HG03159 (cell line): ENCODE results near the gene ACAP3.

Experiments used
- ATAC-seq: cut with Tn5 transposase; IDR thresholded peaks from one replicate; pipeline ENCODE4 v1.9.1; 2021; ENCODE audit warnings: mild to moderate bottlenecking, moderate library complexity; ENCODE audit not compliant: unreplicated experiment

Gene ACAP3

DNA sequence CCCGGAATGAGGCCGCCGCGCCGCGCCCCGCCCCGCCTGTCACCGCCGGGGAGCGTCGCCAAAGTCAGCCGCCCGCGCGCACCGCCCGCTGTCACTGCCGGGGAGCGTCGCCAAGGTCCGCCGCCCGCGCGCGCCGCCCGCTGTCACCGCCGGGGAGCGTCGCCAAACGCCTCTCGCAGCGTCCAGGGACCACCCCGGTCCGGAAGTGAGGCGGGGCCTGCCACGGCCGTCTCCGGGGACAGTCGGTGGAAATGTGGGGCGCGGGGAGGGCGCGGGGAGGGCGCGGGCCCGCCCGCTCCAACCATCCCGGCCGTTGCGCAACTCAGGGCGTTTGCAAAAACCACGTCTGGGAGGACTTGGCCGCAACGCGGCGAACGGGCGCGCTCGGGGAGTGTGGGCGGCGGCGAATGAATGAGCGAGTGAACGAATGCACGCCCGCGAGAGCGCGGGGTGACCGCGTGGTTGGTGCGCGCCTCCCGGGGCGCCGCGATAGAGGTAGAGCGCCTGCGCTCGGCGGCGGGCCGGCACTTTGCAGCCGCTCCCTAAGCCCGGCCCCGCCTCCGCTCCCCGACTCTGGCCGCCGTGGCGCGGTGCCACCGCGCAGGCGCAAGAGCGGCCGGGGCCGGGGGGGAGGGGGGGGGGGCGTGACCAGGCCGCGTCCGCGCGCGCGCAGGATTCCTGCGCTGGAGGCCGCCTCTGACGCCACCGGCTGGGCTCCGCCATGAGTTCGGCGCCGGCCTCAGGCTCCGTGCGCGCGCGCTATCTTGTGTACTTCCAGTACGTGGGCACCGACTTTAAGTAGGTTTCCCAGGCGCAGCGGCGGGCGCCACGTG, at the start of gene ACAP3, which contains the start of gene PUSL1:
Gene ACAP3, minus strand, starts transcription at position 8 of the 833 bp plus-strand sequence. CDS start 115 bp downstream, outside the sequence.
Gene PUSL1, plus strand, starts transcription at position 675 of the 833 bp plus-strand sequence. Its CDS starts 47 bp downstream, at position 722.
- ATAC-seq, result peak; percentile 59

DNA sequence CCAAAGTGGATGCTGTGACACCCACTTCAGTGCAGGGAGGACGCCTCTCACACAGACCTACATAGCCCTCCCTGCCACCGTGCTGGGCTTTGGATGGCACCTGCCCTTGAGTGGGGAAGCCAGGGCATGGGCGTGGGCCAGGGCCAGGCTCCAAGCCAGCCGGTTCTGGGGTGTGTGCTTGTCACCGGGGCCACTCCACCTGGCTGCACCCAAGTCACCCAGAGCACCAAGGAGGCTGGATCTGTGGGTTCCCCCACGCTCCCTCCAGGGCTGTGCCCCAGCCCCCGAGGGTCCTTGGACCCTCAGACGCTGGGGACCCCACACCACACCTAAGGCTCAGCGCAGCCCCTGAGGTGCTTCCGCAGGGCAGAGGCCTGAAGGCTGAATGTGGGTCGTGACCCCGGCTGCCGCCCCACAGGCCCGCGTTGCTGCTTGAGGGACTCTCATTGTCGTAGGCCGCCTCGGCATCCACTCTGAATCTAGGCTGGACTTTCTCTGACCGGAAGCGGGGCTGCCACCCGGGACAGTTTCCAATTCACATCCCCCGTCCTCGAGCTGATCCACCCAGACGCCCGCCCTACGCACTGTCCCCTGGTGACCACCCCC, 49.2 kb upstream of the ACAP3 start:
- no peak for ATAC-seq

- no peak for ATAC-seq
These were observed 48.6 kb upstream of the ACAP3 start for GRCh38 chr1:1356166-1356795.

DNA sequence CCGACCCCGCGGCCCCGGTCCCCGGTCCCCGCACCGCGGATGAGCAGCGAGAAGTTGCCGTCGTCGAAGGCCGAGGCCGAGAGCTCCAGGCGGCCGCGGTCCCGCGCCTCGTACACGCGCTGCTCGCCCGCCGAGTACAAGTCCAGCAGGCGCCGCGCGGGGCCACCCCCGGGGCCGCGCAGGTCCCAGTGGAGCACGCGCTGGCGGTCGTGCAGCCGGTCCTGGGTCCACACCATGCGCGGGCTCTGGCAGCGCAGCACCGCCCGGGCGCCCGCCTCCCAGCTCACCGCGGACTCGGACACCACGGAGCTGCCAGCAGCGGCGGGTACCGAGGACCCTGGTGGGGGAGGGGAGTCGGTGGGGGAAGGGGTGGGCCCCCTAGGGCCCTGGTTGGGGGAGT, 47.7 kb upstream of the ACAP3 start:
- ATAC-seq, result no peak

- ATAC-seq, result no peak
These were observed 46.8 kb upstream of the ACAP3 start for GRCh38 chr1:1354271-1355247.

- no peak for ATAC-seq
These were observed 45.8 kb upstream of the ACAP3 start for GRCh38 chr1:1353389-1354151.

DNA sequence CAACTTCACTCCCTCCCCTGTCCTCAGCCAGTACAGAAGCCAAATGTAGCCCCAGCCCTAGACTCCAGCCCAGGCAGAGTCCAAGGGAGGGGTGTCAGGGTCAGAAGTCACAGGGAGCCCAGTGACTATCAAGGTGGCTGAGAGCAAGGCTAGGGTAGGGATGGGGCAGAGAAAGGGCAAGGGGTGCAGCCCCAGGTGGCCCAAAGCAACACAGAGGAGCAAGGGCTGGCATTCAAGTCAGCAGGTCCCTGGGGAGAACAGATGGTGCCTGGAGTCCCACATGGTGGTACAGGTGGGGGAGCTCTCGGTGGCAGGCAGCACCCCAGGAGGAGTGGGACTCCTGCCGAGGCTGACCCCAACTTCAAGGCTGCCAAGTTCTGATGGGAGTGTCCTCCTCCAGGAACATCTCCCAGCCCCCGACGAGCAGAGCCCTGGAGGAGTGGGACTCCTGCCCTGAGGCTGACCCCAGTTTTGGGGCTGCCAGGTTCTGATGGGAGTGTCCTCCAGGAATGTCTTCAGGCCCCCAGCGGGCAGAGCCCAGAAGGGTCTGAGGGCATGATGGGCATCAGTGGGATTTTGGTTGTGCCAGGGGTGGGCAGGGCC, 45.2 kb upstream of the ACAP3 start:
- ATAC-seq, result no peak

GRCh38 chr1:1351511-1352427, 44.0 kb upstream of the ACAP3 start:
- no peak for ATAC-seq

DNA sequence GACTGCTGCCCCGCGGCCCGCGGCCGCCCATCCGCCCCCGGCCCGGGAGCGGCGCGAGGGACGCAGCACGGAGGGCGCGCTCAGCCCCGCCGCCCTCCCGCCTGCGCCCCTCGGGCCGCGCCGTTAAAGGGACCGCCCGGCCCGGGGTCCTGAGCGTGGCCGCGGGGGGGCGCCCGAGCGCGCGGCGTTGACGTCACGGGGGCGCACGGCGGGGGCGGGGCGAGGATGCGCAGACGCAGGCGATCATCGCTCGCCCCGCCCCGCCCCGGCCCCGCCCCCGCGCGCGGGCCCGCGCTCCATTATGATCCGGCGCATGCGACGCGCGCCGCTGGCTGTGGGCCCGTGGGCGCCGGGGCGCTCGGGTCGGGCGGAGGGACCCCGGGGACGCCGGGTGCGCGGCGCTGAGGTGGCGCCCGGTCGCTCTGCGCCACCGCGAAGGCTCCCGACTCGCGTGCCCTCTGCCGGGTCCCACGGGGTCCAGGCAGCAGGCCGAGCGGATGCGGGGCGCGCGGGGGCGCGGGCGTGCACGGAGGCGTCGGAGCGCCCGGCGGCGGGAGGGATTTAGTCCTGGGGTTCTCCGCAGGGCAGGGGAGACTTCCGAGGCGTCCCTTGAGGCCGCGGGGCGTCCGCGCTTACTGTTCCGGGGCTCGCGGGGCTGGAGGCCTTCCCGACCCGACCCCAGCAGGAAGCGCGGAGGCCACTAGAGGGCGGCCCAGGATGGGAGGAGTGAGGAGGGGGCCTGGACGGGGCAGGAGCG, 41.7 kb upstream of the ACAP3 start, which contains the start of gene DVL1:
Gene DVL1, minus strand, starts transcription at position 163 of the 757 bp plus-strand sequence. CDS start 353 bp downstream, outside the sequence.
- ATAC-seq, result peak; percentile 52

GRCh38 chr1:1348420-1349255, 40.9 kb upstream of the ACAP3 start:
- peak; percentile 33 for ATAC-seq

DNA sequence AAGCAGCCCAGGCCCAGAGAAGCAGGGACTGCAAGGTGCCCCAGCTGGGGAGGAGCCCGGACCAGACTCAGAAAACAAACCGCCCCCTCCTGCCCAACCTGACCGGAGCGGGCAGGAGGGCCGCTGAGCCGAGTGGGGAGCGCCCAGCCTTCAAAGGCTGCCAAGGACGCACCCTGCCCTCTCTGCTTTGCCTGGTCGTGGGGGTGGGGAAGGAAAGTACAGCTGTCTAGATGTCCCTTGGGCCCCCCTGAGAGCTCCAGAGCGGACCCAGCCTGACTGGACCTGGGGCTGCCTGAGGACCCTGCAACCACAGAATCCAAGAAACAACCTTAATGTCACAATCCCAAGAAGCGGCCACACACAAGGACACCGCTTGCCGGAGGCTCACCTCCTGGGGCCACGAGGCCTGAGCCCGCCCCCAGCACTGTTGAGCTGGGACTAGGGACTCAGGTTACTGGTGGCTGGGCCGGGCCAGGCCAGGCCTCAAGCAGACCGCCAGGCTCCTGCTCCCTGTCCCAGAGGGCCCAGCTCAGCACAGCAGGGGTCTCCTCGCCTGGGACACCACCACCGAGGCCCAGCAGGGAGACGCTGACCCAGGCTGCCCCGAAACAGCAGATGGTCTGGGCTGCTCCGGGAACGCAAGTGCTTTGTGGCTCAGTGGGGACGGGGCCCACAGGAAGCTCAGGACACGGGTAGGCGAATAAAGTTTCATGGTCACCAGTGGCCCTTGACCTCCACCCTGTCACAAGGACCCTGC, 40.1 kb upstream of the ACAP3 start:
- ATAC-seq, result no peak

DNA sequence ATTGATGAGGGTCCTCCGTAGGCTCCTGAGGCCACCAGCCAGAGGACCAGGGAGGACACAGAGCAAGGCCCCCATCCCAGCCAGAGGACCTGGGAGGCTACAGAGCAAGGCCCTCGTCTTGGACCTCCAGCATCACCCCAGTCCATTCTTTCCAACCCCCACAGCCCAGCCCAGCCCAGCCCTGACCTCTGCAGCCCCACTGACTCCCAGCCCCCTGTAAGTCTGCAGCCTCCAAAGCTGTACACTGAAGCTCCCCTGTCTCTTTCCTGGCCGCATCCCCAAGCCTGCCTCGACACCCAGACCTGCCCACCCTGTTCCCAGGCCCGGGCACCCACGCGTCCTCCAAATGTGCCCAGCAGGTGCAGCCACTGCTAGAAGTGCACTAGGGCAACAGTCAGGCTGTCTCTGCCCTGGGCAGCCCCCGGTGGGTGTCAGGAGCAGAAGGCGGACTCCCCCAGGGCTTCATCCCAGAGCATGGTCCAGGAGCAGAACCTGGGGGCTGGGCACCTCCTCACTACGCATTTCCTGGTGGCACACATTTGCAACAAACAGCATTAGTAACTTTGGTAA, 39.4 kb upstream of the ACAP3 start:
- ATAC-seq, result no peak

- ATAC-seq, result no peak
These were observed 38.8 kb upstream of the ACAP3 start for GRCh38 chr1:1346501-1346890.

DNA sequence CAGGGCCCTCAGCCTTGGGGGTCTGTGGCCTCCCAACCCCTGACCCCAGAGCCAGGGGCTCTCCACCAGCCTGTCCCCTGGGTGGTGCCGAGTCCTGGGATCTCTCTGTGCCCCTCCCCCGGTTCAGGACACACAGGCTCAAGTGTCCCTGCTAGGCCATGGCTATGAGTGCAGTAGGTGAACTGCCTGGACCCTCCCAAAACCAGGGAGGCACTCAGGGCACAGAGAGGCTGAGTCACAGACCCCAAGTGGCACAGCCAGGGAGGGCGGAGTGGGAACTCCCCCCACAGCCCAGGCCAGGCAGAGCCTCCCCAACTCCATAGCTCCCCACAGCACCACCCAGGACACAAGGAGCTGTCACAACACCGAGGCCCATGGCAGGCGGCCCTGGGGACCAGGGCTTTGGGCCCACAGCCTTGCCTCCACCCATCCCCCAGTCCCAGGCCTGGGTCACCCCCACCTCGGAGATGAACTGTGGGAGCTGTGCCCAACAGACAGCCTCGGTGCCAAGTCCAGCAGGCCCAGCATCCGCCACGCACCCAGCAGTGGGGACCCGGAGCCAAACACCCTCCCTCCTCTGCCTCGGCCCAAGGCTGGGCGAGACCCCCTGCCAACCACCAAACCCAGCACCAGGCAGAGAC, 38.2 kb upstream of the ACAP3 start:
- no peak for ATAC-seq

GRCh38 chr1:1345384-1345783, 37.7 kb upstream of the ACAP3 start:
- ATAC-seq, result no peak
